IMR-90 (cell line): ENCODE data around the gene SEMA3E.

Experiments
- BHLHE40 ChIP-seq: fragments of 150-350 bp; IDR thresholded peaks from 2 replicates; pipeline ENCODE4 v1.6.1; 2016; ENCODE audit warnings: mild to moderate bottlenecking, low read depth, low read length
- CEBPB ChIP-seq: IDR thresholded peaks from 2 replicates; pipeline ENCODE4 v1.6.1; 2012; ENCODE audit warnings: low read depth, low read length, improper control_type of control experiment
- FOS ChIP-seq: fragments of 150-350 bp; IDR thresholded peaks from 2 replicates; pipeline ENCODE4 v1.6.1; 2016; ENCODE audit warnings: low read depth, low read length
- MAFK ChIP-seq: IDR thresholded peaks from 2 replicates; pipeline ENCODE4 v1.6.1; 2012; ENCODE audit warnings: low read depth, low read length, improper control_type of control experiment
- MAZ ChIP-seq: IDR thresholded peaks from 2 replicates; pipeline ENCODE4 v1.6.1; 2012; ENCODE audit warnings: low read depth, mild to moderate bottlenecking, low read length, improper control_type of control experiment, moderate library complexity, borderline replicate concordance
- MXI1 ChIP-seq: IDR thresholded peaks from 2 replicates; pipeline ENCODE4 v1.6.1; 2012; ENCODE audit warnings: low read depth, mild to moderate bottlenecking, low read length, moderate library complexity, borderline replicate concordance
- POLR2A ChIP-seq: IDR thresholded peaks from 2 replicates; pipeline ENCODE4 v1.6.1; 2012; ENCODE audit warnings: mild to moderate bottlenecking, low read depth, low read length
- RAD21 ChIP-seq: IDR thresholded peaks from 2 replicates; pipeline ENCODE4 v1.6.1; 2012; ENCODE audit warnings: low read length, improper control_type of control experiment
- RFX5 ChIP-seq: IDR thresholded peaks from 2 replicates; pipeline ENCODE4 v1.8.0; 2012; ENCODE audit warnings: low read depth, mild to moderate bottlenecking, low read length, moderate library complexity
- SMC3 ChIP-seq: fragments of 150-350 bp; IDR thresholded peaks from 2 replicates; pipeline ENCODE4 v1.6.1; 2016; ENCODE audit warnings: low read depth, mild to moderate bottlenecking, antibody characterized with exemption, low read length, moderate library complexity
- TF ChIP-seq, protein P1 (sequence below): conservative IDR thresholded peaks from 2 replicates; pipeline ENCODE4 v1.5.1; 2012; ENCODE audit warnings: mild to moderate bottlenecking, low read depth, low read length, improper control_type of control experiment

DNA sequence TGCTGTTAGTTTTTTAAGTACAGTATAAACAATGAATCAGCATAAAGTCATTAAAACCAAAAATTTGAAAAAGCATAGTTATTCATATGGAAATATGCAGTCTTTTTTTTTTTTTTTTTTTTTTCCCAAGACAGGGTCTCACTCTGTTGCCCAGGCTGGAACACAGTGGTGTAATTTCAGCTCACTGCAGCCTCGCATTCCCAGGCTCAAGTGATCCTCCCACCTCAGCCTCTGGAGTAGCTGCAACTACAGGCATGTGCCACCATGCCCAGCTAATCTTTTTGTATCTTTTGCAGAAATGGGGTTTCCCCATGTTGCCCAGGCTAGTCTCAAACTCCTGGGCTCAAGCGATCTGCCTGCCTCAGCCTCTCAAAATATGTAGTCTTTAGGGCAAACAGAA, 182.0 kb downstream of the SEMA3E start:
- TF ChIP-seq, protein P1, sequence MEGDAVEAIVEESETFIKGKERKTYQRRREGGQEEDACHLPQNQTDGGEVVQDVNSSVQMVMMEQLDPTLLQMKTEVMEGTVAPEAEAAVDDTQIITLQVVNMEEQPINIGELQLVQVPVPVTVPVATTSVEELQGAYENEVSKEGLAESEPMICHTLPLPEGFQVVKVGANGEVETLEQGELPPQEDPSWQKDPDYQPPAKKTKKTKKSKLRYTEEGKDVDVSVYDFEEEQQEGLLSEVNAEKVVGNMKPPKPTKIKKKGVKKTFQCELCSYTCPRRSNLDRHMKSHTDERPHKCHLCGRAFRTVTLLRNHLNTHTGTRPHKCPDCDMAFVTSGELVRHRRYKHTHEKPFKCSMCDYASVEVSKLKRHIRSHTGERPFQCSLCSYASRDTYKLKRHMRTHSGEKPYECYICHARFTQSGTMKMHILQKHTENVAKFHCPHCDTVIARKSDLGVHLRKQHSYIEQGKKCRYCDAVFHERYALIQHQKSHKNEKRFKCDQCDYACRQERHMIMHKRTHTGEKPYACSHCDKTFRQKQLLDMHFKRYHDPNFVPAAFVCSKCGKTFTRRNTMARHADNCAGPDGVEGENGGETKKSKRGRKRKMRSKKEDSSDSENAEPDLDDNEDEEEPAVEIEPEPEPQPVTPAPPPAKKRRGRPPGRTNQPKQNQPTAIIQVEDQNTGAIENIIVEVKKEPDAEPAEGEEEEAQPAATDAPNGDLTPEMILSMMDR = no peak
- TF ChIP-seq POLR2A (no peak), RAD21 (no peak), FOS (no peak), BHLHE40 (no peak), CEBPB (no peak), MAFK (no peak), MXI1 (no peak), MAZ (no peak), RFX5 (no peak), SMC3 (no peak)
